Natural killer cell (primary cell): ENCODE data around the gene SCAND1. TPM values are rescaled to one million over a fixed set of nuclear protein-coding genes. Genes with fewer than 3 reads are reported as not detected.

Source experiments
- ATAC-seq, 3 donors: fragments of 150-1000 bp in 2 of 3; fragments of 200-7000 bp in 1 of 3; cut with Tn5 transposase; 1 replicate in 1 of 3; 2 replicates in 2 of 3; pipeline ENCODE4 v1.10.0; 2021; ENCODE audit warnings: mild to moderate bottlenecking in 2 of 3, moderate library complexity in 2 of 3
- DNase-seq, 2 donors: peaks; one replicate each; pipeline versions ENCODE4 v3.0.0 to v3.0.0-alpha.2; 2013 to 2021; ENCODE audit warnings: mixed read lengths in 1 of 2
- H3K27ac ChIP-seq: one replicate; pipeline ENCODE4 v1.5.1; 2013; ENCODE audit warnings: mild to moderate bottlenecking, low read length
- H3K27me3 ChIP-seq: one replicate; pipeline ENCODE4 v1.6.1; 2013; ENCODE audit warnings: low read length; ENCODE audit not compliant: control insufficient read depth, insufficient read depth
- H3K36me3 ChIP-seq: one replicate; pipeline ENCODE4 v1.6.1; 2013; ENCODE audit warnings: low read length; ENCODE audit not compliant: control insufficient read depth, insufficient read depth
- H3K4me1 ChIP-seq: one replicate; pipeline ENCODE4 v1.6.1; 2013; ENCODE audit warnings: low read length; ENCODE audit not compliant: control insufficient read depth, insufficient read depth
- H3K4me3 ChIP-seq: one replicate; pipeline ENCODE4 v1.5.1; 2013; ENCODE audit warnings: low read length
- H3K9me3 ChIP-seq: one replicate; pipeline ENCODE4 v1.6.1; 2013; ENCODE audit warnings: low read length; ENCODE audit not compliant: control insufficient read depth, insufficient read depth
- H3K27ac Mint-ChIP-seq, 2 donors: one replicate each; pipeline ENCODE4 v1.8.0; 2022; ENCODE audit warnings: mild to moderate bottlenecking in 2 of 2, mixed read lengths in 2 of 2, moderate library complexity in 1 of 2
- H3K27me3 Mint-ChIP-seq, 2 donors: one replicate each; pipeline ENCODE4 v1.8.0; 2022; ENCODE audit warnings: low read depth in 2 of 2, mixed read lengths in 2 of 2
- H3K36me3 Mint-ChIP-seq: one replicate; pipeline ENCODE4 v1.8.0; 2022; ENCODE audit warnings: mixed read lengths
- H3K4me1 Mint-ChIP-seq, 2 donors: one replicate each; pipeline ENCODE4 v1.8.0; 2022; ENCODE audit warnings: mixed read lengths in 2 of 2
- H3K4me3 Mint-ChIP-seq: one replicate; pipeline ENCODE4 v1.8.0; 2022; ENCODE audit warnings: mild to moderate bottlenecking, moderate library complexity, mixed read lengths
- H3K9me3 Mint-ChIP-seq, 2 donors: one replicate each; pipeline ENCODE4 v1.8.0; 2022; ENCODE audit warnings: mixed read lengths in 2 of 2
- CTCF ChIP-seq: fragments of 200-600 bp; IDR thresholded peaks from one replicate; pipeline ENCODE4 v1.8.0; 2022; ENCODE audit warnings: antibody characterized with exemption
- WGBS: methylation state at CpG from one replicate; pipeline ENCODE4 v1.1.7; 2013; ENCODE audit warnings: missing lambda C conversion rate; ENCODE audit not compliant: insufficient coverage; 5-methylcytosine and 5-hydroxymethylcytosine counted together
- intact Hi-C: fragments of 100-400 bp; cut with micrococcal nuclease; formaldehyde crosslinking; loops from one replicate; pipeline ENCODE4 v1.14.2; 2022
- total RNA-seq, 4 donors: library from RNA; stranded (reverse); fragments of 120-200 nt in 1 of 4; gene quantifications; one replicate each; pipeline versions ENCODE4 v1.2.3 to v1.2.4, GENCODE V29; 2013 to 2022

Gene SCAND1
- total RNA-seq, 3 donors from 2014 or later (not counting 1 experiment from before 2014, with no cell fraction given), result 51.4 to 70.3 (median 63.9) TPM

- no peak for DNase-seq
- H3K4me1 ChIP-seq, result no peaks in the 10 kb centered on the region
- H3K27me3 ChIP-seq, result no peaks in the 10 kb centered on the region
- no peak for ATAC-seq
- H3K9me3 ChIP-seq, result no peaks in the 10 kb centered on the region
- peaks cover 32% of the 10 kb centered on the region for H3K36me3 ChIP-seq
- Mint-ChIP-seq H3K9me3 (no peaks in the 10 kb centered on the region), H3K36me3 (no peaks in the 10 kb centered on the region), H3K27ac (no peak overlapping the region), H3K27me3 (no peaks in the 10 kb centered on the region), H3K4me1 (peaks cover 13 to 25% of the 10 kb centered on the region in 2 donors), H3K4me3 (no peak overlapping the region)
- no peak overlapping the region for H3K4me3 ChIP-seq
- intact Hi-C loops, result no loop called here
- TF ChIP-seq CTCF, result no peak
- 96% methylated on average over 3 of the region's 3 CpGs for whole genome bisulfite sequencing
- H3K27ac ChIP-seq, result no peak overlapping the region
These were observed 50.5 kb downstream of the SCAND1 start for GRCh38 chr20:35903843-35904242.

Other genes with a start within 250 kb of the SCAND1 start
- gene RBM39, start 212.2 kb downstream of the SCAND1 start, total RNA-seq, result 1,000 to 10,000 TPM; 1,431 to 1,555 (median 1,445) TPM
- gene PHF20, start 182.5 kb downstream of the SCAND1 start, total RNA-seq, result 100 to 1,000 TPM; 151 to 165 (median 161) TPM
- 10 to 100 TPM; 17.2 to 20.5 (median 19.5) TPM for gene CNBD2, start 14.1 kb upstream of the SCAND1 start, total RNA-seq
- under 1 TPM in 2 of 3 donors, not detected in 1; 0.21 to 0.29 TPM for gene EPB41L1, start 200.2 kb upstream of the SCAND1 start, total RNA-seq